Measurements from ENCODE around the gene RAI1.

RAI1 gene

DNA sequence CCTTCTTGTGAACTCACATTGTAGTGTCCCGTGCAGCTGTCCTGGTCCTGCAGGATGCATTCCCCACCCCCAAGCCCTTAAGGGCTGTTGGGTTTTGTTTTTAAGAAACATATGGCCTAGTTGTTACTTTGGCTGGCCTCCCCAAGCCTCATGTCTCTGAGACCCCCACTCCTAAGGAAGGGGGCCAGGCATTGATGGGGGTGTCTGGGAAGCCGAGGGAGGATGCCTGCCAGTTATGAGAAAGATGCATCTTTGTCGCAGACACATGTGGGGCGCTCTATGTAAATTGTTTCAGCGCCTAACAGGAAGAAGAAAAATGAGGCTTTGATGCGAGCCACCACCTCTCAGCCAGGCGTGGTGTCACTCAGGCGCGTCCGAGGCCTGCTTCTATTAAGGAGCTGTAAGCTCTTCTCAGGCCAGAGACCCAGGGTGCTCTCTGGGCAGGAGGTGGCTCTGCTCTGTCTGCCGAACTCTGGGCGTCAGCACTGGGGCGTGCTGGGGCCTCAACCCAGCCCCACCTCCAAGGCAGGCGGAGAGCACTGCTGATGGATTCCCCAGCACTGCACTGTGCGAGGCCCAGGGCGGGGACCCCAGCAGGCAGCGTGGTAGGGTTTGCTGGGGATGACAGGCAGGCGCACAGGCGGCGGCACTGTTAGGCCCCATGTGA lies 85.0 kb downstream of the RAI1 start:
- no peak for DNase-seq (ENCODE audit: low read depth in 2 of 2)
- TF ChIP-seq, protein P1, sequence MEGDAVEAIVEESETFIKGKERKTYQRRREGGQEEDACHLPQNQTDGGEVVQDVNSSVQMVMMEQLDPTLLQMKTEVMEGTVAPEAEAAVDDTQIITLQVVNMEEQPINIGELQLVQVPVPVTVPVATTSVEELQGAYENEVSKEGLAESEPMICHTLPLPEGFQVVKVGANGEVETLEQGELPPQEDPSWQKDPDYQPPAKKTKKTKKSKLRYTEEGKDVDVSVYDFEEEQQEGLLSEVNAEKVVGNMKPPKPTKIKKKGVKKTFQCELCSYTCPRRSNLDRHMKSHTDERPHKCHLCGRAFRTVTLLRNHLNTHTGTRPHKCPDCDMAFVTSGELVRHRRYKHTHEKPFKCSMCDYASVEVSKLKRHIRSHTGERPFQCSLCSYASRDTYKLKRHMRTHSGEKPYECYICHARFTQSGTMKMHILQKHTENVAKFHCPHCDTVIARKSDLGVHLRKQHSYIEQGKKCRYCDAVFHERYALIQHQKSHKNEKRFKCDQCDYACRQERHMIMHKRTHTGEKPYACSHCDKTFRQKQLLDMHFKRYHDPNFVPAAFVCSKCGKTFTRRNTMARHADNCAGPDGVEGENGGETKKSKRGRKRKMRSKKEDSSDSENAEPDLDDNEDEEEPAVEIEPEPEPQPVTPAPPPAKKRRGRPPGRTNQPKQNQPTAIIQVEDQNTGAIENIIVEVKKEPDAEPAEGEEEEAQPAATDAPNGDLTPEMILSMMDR (IDR thresholded peaks at IDR 0.05; ENCODE audit: low read depth, low read length), result no peak
- no peak overlapping the region for H3K4me3 ChIP-seq (replicated peaks in 1 of 2; ENCODE audit: low read depth in 2 of 2, low read length in 2 of 2)

DNA sequence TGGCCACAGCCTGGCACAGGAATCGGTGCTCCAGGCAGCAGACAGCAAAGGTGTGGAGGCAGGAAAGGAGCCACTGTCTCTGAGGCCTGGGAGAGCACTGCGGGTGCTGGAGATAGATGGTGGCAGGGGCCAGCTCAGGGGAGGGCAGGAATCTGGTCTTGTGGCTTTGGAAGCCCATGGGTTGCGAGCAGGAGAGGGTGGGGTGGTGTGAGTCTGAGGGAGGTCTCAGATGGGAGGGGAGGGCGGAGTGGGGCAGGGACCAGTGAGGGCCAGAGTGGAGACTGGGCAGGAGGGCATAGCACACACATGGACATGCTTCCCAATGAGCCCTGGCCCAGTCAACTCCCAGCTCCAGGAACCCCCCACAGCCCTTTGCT lies 85.5 kb downstream of the RAI1 start:
- DNase-seq (ENCODE audit: low read depth in 2 of 2), result no peak
- no peak overlapping the region for H3K4me3 ChIP-seq (replicated peaks in 1 of 2; ENCODE audit: low read depth in 2 of 2, low read length in 2 of 2)
- TF ChIP-seq, protein P1 (IDR thresholded peaks at IDR 0.05; ENCODE audit: low read depth, low read length), result no peak

DNA sequence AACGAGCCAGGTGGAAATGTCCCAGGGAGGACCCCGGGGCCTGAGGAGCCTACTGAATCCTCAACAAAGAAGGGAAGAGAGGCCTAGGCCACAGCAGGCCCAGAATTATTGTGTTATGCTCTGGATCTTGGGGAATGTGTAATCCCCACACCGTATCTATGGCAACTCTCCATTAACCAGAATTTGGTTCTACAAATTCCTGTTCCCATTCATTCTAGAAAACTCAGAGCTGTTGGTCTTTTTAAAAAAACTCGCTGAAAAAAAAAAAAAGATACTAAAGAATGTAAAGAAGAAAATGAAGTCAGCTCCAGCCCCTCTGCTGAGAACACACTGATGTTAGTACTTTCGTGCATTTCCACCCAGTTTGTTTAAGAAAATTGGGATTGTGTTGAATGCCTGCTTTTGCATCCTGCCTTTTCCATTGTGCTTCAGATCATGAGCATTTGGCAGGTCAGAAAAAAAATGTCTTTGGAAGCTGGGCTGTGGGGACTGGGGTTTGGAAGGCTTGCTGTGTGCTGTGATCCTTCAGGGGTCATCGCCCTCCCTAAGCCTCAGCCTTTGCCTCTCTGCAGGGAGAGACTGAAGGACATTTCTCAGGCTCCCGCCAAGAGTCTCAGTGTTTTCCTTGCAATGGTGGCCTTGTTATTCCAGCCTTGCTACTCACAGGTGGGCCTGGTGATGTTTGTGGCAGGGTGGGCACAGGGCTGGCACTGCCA lies 86.1 kb downstream of the RAI1 start:
- DNase-seq (ENCODE audit: low read depth in 2 of 2), result no peak
- H3K4me3 ChIP-seq (replicated peaks in 1 of 2; ENCODE audit: low read depth in 2 of 2, low read length in 2 of 2), result no peak overlapping the region
- TF ChIP-seq, protein P1 (IDR thresholded peaks at IDR 0.05; ENCODE audit: low read depth, low read length), result no peak

DNA sequence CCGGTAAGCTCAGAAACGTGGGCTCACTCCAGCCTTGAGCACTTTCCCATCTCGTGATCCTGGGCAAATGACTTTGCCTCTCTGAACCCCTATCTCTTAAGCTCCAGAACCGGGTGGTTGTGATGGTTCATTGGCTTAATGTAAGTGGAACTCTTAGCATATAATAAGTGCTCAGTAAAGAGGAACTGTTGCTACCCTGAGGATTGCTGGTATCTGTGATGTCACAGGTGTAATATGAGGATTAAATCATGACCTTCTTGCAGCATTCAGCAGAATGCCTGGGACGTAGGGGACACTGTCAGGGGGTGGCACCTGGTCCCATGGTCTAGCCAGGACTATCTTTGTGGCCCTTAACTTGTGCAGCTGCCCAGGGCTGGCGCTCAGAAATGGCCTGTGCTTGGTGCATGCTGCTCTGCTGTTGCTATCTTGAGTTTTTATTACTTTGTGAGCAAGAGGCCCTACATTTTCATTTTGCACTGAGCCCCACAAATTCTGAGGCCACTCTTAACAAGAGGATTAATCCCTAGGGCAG lies 86.7 kb downstream of the RAI1 start:
- TF ChIP-seq, protein P1 (IDR thresholded peaks at IDR 0.05; ENCODE audit: low read depth, low read length), result no peak

DNA sequence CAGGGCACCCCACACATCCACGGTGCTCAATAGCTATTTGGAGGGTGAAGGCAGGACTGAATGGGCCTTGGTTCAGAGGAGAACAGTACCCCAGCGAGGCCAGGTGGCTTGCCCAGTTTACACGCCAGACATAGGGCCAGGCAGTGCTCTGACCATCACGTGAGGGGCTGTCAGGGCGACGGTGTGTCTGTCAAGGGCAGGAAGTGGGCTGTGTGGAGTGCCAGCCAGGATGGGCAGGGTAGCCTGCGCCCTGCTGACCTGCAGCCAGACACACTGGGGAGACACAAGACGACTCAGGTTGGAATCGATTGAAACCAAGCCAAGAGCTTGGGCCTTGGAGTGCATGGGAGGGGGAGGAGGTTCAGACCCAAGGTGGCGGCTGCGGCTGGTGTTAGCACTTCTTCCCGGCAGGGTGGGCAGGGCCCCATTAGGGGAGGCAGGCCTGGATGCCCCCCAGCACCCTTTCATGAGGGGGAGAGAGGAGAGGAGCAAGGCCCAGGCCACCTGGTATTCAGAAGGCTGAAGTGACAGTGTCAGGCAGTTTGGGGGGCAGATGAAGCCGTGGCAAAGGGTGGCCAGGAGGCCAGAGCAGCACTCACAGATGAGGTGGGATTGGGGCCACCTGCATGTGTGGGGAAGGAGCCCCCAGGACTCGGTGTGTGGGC lies 87.3 kb downstream of the RAI1 start:
- H3K4me3 ChIP-seq (replicated peaks in 1 of 2; ENCODE audit: low read depth in 2 of 2, low read length in 2 of 2), result no peak overlapping the region
- TF ChIP-seq, protein P1 (IDR thresholded peaks at IDR 0.05; ENCODE audit: low read depth, low read length), result no peak
- DNase-seq (ENCODE audit: low read depth in 2 of 2), result no peak

More for the DNA sequence above, 86.7 kb downstream of the RAI1 start:
- no peak overlapping the region for H3K4me3 ChIP-seq (replicated peaks in 1 of 2; ENCODE audit: low read depth in 2 of 2, low read length in 2 of 2)
- no peak for DNase-seq (ENCODE audit: low read depth in 2 of 2)

DNA sequence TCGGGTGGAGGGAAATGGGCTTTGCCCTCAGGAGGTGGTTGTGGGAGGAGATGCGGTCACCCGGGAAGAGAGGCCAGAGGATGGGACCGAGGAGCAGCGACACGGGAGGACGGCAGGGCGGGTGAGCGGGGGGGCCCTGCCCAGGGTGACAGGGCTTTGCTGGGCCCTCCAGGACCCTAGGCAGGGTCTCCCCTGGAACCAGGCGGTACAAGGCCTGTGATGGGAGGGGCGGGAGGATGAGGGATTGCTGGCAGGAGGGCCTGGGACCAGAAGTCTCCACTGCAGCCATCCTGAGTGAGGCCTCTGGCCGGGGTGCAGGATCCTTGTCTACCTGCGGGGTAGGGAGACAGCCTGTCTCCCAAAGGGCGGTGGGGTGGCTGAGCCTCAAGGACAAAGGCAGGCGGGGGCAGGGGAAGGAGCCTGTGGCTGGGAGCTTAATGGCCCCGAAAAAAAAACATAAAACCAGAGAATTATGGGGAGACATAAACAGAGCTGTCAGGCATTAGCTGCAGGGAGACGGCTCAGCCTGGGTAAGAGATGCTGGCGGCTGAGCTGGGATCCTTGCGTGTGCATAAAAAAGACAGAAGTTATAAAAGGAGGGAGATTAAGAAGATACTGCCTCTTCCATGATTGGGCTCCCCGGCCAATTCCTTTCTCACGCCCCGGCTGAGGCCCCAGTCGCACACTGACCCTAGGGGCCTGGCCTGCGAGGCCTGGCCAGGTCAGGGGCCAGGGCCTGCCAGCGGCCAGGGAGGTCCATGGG lies 88.8 kb downstream of the RAI1 start:
- no peak overlapping the region for H3K4me3 ChIP-seq (replicated peaks in 1 of 2; ENCODE audit: low read depth in 2 of 2, low read length in 2 of 2)
- no peak for DNase-seq (ENCODE audit: low read depth in 2 of 2)
- TF ChIP-seq, protein P1 (IDR thresholded peaks at IDR 0.05; ENCODE audit: low read depth, low read length), result no peak
